PC-9 (cell line): ENCODE data around the gene TSPAN18.

Experiments
- CTCF ChIP-seq: fragments of 200-600 bp; sonication (generic); conservative IDR thresholded peaks from 2 replicates; pipeline ENCODE4 v1.6.1; 2017; ENCODE audit warnings: mixed run types, antibody characterized with exemption, mild to moderate bottlenecking, moderate library complexity
- EZH2 ChIP-seq: fragments of 200-600 bp; sonication (generic); IDR thresholded peaks from 2 replicates; pipeline ENCODE4 v1.8.0; 2017; ENCODE audit warnings: antibody characterized with exemption, low read depth

DNA sequence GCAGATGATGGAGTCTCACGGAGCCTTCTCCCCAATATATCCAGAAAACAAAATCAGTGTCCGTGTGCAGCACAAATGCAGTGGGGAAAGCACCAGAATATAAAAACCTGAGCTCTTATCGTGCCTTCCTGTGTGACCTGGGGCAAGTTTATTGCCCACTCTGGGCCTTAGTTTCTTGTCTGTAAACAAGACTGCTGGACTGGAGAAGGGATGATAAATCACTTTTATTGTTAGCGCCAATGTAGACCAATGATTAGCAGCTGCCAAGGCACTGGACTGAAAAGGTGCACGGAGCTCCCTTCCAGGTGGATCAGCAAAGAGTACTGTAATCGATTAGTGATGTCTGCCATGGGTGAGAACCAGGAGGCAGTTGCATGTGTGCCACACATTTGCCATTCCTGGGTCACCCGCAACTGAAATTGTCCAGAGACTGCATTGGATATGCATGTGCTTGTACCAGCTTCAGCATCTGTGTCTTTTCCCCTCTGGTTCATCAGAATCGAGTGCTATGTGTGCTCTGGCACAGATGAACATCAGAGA lies 89.2 kb downstream of the TSPAN18 start:
- no peak for TF ChIP-seq CTCF
- no peak for TF ChIP-seq EZH2
